B cell (primary cell): ENCODE measurements around the gene SPCS1.

ENCODE experiments used
- EZH2 ChIP-seq: IDR thresholded peaks from 2 replicates; pipeline ENCODE4 v1.6.1; 2012; ENCODE audit warnings: borderline replicate concordance, low read depth, mild to moderate bottlenecking, moderate library complexity, low read length; ENCODE audit not compliant: insufficient read depth, poor library complexity, severe bottlenecking
- TF ChIP-seq, protein P1 (sequence below): fragments of 200-600 bp; IDR thresholded peaks from one replicate; pipeline ENCODE4 v1.8.0; 2022; ENCODE audit warnings: antibody characterized with exemption, mild to moderate bottlenecking

DNA sequence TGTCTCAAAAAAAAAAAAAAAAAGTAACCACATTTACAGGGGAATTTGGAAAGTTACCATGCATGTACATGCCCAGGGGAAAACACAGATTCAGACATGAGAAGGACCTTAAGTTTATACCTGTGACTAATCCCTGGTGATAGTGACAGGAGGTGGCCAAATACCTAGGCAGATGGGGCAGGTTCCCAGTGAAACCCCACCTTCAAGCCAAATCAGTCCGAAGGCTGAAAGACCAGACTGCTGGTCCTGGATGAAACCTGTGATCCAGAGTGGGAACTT is 15.8 kb downstream of the SPCS1 start:
- TF ChIP-seq, protein P1, sequence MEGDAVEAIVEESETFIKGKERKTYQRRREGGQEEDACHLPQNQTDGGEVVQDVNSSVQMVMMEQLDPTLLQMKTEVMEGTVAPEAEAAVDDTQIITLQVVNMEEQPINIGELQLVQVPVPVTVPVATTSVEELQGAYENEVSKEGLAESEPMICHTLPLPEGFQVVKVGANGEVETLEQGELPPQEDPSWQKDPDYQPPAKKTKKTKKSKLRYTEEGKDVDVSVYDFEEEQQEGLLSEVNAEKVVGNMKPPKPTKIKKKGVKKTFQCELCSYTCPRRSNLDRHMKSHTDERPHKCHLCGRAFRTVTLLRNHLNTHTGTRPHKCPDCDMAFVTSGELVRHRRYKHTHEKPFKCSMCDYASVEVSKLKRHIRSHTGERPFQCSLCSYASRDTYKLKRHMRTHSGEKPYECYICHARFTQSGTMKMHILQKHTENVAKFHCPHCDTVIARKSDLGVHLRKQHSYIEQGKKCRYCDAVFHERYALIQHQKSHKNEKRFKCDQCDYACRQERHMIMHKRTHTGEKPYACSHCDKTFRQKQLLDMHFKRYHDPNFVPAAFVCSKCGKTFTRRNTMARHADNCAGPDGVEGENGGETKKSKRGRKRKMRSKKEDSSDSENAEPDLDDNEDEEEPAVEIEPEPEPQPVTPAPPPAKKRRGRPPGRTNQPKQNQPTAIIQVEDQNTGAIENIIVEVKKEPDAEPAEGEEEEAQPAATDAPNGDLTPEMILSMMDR, result no peak
- TF ChIP-seq EZH2, result no peak
